ENCODE measurements around the gene CABLES2. TPM values are rescaled to one million over a fixed set of nuclear protein-coding genes. Genes with fewer than 3 reads are reported as not detected.

The CABLES2 gene
- total RNA-seq, 2 experiments from 2014 or later, result 13.2 to 13.7 TPM

DNA sequence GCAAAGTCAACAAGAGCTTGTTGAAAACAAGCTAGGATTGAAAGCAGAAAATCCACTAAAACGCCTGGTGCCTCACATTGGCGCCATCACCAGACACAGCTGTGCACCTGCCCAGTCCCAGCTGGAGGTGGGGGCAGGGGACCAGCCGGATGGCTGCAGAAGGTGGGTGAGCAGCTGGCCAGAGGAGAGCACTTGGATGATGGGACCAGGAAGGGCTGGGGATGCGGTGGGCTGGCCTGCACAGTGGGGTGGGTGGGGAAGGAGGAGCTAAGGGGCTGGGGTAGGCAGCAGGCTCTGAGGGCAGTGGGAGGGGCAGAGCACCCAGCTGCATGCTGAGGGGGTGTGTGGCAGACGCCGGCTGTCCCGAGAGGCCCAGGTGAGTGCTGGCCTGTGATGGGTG, 7.1 kb downstream of the CABLES2 start:
- CTCF ChIA-PET, result interaction anchor here (1.0 to 1.4 kb wide), 2 partner anchors 10 to 17 kb away, joined by 3 to 5 read pairs; no protein-coding TSS in a partner anchor
- POLR2A ChIA-PET, result interaction anchor here (0.9 to 1.8 kb wide), 2 partner anchors 11 to 13 kb away, joined by 3 to 5 read pairs; partner anchors contain the start of gene RPS21
- H3K27ac Mint-ChIP-seq, result no peak overlapping the region
- no peak for DNase-seq
- no peaks in the 10 kb centered on the region for H3K27me3 Mint-ChIP-seq
- H3K4me3 Mint-ChIP-seq, result no peak overlapping the region
- peaks cover 7% of the 10 kb centered on the region for H3K4me1 Mint-ChIP-seq
- H3K36me3 Mint-ChIP-seq (ENCODE audit: low read depth), result peaks cover 6% of the 10 kb centered on the region
- H3K9me3 Mint-ChIP-seq, result no peaks in the 10 kb centered on the region

DNA sequence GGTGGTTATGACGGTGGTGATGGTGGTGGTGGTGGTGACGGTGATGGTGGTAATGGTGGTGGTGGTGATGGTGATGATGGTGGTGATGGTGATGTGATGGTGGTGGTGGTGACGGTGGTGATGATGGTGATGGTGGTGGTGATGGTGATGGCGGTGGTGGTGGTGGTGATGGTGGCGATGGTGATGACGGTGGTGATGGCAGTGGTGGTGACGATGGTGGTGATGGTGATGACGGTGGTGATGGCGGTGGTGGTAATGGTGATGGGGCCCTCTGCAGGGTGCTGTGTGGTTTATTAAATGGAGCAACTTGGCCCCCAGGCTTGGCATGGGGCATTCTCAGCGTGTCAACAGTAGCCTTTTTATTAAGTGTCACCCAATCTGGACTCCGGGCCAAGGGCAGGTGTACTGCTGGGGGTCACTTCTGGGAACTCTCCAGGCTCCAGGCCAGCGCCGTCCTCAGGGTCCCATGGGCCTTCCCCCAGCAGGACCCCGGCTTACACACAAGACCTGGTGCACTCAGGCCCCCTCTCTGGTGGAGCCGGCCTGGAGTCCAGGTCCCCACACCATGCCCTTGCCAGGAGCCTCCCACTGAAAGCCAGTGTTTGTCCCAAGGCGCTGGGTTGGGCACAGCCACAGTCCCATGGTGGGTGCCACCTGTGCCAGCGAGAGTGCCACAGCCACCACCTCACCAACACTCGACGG, 8.8 kb downstream of the CABLES2 start:
- CTCF ChIA-PET, result no interaction called here

DNA sequence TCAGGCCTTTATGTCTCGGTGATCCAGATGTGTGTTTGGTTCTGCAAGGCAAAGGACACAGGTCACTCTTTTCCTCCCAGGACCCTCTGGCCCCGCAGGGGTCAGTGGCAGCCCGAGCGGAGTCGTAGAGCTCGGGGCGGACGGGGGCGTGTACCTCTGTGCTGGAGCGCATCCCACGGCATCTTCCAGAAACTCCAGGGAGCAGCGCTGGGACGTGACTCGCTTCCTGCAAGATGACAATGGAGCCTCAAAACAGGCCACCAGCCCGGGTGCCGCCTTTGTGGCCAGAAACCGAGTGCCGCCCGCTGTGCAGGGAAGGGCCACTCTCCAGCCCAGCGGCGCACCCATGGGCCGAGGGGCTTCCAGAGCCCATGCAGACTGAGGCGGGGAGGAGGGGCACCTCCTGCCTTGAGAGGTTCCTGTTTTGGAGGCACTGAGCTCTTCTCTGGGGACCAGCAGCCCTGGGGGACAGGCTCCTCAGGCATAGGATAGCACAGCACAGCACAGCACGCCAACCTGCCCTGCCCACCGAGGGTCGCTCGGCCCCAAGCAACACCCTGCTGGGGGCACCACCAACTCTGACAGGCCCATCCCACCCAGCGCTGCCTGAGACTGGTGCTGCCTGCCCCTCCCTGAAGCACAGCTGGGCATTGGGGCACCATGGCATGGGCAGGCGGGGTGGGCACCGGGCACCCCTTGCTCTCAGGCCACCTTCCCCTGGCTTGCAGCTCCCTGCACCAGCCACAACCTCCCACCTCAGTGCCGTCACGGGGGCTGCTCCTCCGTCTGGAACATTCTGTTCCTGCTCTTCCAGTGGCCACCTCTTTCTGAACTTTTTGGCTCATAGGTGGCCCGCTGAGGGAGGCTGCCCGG, 10.5 kb downstream of the CABLES2 start:
- ChIA-PET POLR2A (no interaction called here), CTCF (no interaction called here)
- Mint-ChIP-seq H3K27ac (no peak overlapping the region), H3K4me1 (no peaks in the 10 kb centered on the region), H3K36me3 (ENCODE audit: low read depth) (peaks cover 11% of the 10 kb centered on the region), H3K27me3 (no peaks in the 10 kb centered on the region), H3K9me3 (no peaks in the 10 kb centered on the region), H3K4me3 (no peak overlapping the region)
- no peak for DNase-seq

More for the DNA sequence above, 8.8 kb downstream of the CABLES2 start:
- no peaks in the 10 kb centered on the region for H3K9me3 Mint-ChIP-seq
- POLR2A ChIA-PET, result no interaction called here
- no peak overlapping the region for H3K4me3 Mint-ChIP-seq
- no peak overlapping the region for H3K27ac Mint-ChIP-seq
- H3K36me3 Mint-ChIP-seq (ENCODE audit: low read depth), result peaks cover 6% of the 10 kb centered on the region
- DNase-seq, result no peak
- H3K27me3 Mint-ChIP-seq, result no peaks in the 10 kb centered on the region
- peaks cover 1% of the 10 kb centered on the region for H3K4me1 Mint-ChIP-seq

DNA sequence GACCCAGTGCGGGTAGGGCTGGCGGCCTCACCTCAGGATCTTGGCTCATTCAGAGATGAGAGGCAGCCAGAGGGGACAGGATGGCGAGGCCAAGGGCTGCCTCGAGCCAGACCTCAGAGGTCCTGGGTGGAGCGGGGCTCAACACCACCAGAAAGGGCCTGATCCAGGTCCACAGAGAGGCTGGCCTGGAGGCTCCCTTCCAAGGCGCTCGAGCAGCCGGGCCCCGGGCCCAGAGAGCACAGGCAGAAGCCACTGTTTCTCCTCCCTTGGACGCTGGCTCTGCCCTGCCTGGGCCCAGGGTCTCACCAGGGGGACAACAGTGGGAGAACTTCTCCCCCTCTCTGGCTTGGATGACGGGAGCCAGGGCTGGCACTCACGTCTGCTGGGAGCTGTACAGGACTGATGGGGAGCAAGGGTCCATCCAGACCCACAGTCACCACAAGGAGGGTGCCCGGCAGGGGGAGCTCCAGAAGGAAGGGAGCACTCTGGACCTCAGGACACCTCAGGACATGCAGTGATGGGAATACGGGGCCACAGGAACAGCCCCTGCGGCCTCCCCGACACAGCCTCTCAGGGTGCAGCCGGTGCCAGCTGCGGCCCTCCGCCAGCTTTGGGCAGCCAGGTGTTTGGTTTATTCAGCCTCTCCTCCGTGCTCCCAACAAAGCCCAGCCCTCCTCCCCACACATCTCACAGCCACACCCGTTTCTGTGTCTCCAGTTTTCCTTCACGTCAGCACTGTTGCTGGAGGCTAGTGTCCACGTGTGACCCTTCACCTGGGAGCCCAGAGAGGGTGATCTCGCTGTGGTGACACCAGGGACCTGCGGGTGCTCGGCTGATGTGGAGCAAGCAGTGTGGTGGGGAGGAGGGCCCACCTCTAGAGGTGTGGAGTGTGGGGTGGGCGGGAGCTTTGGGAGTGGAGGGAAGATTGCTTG, 11.5 kb downstream of the CABLES2 start:
- no peaks in the 10 kb centered on the region for H3K9me3 Mint-ChIP-seq
- no peak overlapping the region for H3K27ac Mint-ChIP-seq
- no peaks in the 10 kb centered on the region for H3K4me1 Mint-ChIP-seq
- H3K4me3 Mint-ChIP-seq, result no peak overlapping the region
- peaks cover 15% of the 10 kb centered on the region for H3K36me3 Mint-ChIP-seq (ENCODE audit: low read depth)
- ChIA-PET POLR2A (interaction anchor here (0.8 kb wide), 1 partner anchor 10 kb away, joined by 3 read pairs; no protein-coding TSS in a partner anchor), CTCF (no interaction called here)
- no peaks in the 10 kb centered on the region for H3K27me3 Mint-ChIP-seq
- DNase-seq, result no peak

- ChIA-PET POLR2A (interaction anchor here (0.8 kb wide), 1 partner anchor 11 kb away, joined by 3 read pairs; no protein-coding TSS in a partner anchor), CTCF (no interaction called here)
- Mint-ChIP-seq H3K27ac (no peak overlapping the region), H3K27me3 (no peaks in the 10 kb centered on the region), H3K9me3 (no peaks in the 10 kb centered on the region), H3K36me3 (ENCODE audit: low read depth) (peaks cover 24% of the 10 kb centered on the region), H3K4me1 (peaks cover 3% of the 10 kb centered on the region), H3K4me3 (no peak overlapping the region)
- no peak for DNase-seq
Measured at GRCh38 chr20:62394248-62395245, 12.5 kb downstream of the CABLES2 start.

DNA sequence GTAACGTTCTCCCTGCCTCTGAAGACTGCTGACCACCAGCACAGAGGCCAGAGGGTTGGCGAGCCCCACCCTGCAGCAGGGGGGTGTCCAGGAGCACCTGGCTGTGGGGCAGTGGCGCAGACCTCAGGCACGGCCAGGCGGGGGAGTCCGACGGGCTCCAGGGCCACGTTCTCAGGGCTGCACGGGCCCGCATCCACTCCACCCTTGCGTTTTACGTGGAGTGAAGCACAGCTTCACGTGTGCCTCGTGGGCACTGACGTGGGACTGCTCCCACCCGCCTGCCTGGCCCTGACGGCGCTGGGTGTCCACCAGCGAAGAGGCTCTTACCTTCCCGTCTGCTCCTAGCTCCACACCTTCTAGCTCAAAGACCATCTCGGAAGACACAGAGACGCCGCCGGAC, 13.3 kb downstream of the CABLES2 start:
- Mint-ChIP-seq H3K4me3 (no peak overlapping the region), H3K27me3 (no peaks in the 10 kb centered on the region), H3K27ac (no peak overlapping the region), H3K9me3 (no peaks in the 10 kb centered on the region), H3K36me3 (ENCODE audit: low read depth) (peaks cover 32% of the 10 kb centered on the region), H3K4me1 (peaks cover 10% of the 10 kb centered on the region)
- ChIA-PET CTCF (no interaction called here), POLR2A (no interaction called here)
- DNase-seq, result no peak

- CTCF ChIA-PET, result no interaction called here
- DNase-seq, result no peak
- H3K27ac Mint-ChIP-seq, result no peak overlapping the region
- no peaks in the 10 kb centered on the region for H3K27me3 Mint-ChIP-seq
- POLR2A ChIA-PET, result no interaction called here
- peaks cover 15% of the 10 kb centered on the region for H3K4me1 Mint-ChIP-seq
- no peak overlapping the region for H3K4me3 Mint-ChIP-seq
- no peaks in the 10 kb centered on the region for H3K9me3 Mint-ChIP-seq
- H3K36me3 Mint-ChIP-seq (ENCODE audit: low read depth), result peaks cover 37% of the 10 kb centered on the region
Measured at GRCh38 chr20:62393335-62393665, 13.8 kb downstream of the CABLES2 start.

DNA sequence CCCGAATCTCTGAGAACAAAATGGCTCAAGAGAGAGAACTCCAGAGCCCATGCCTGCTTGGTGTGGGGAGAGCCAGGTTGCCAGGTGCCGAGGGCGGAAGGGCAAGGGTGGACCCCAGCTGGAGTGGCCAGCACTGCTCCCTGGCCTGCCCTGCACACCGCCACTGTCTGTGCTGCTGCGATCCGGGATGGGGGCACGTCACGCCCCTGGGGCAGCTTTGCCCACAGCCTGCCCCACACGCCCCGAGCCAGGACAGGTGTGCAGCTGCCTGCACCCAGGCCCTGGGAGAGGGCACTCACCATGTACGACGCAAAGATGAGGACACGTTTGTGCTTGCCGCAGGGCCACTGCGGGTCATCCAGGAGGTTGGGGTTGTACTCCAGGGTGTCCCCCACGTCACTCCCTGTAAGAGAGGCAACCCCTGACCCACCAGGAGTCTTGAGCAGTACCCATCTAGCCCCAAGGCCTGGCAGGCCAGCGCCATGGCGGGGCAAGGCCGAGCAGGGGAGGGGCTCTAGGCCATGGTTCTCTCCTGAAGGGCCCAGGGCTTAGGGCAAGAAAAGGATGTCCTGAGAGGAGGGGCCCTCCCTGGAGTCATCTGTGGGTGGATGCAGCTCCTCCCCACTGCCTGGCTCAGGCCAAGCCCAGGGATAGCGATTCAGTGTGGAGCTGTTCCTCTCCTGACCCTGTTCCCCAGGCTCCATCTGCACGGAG, 14.3 kb downstream of the CABLES2 start:
- H3K27me3 Mint-ChIP-seq, result no peaks in the 10 kb centered on the region
- peaks cover 21% of the 10 kb centered on the region for H3K4me1 Mint-ChIP-seq
- H3K36me3 Mint-ChIP-seq (ENCODE audit: low read depth), result peaks cover 39% of the 10 kb centered on the region
- DNase-seq, result no peak
- H3K9me3 Mint-ChIP-seq, result no peaks in the 10 kb centered on the region
- H3K27ac Mint-ChIP-seq, result no peak overlapping the region
- CTCF ChIA-PET, result no interaction called here
- POLR2A ChIA-PET, result no interaction called here
- H3K4me3 Mint-ChIP-seq, result no peak overlapping the region

GRCh38 chr20:62392077-62392418, 15.0 kb downstream of the CABLES2 start:
- ChIA-PET CTCF (interaction anchor here (1.1 kb wide), 1 partner anchor 9 kb away, joined by 3 read pairs; no protein-coding TSS in a partner anchor), POLR2A (no interaction called here)
- Mint-ChIP-seq H3K4me1 (peaks cover 24% of the 10 kb centered on the region), H3K27ac (no peak overlapping the region), H3K4me3 (no peak overlapping the region), H3K9me3 (no peaks in the 10 kb centered on the region), H3K36me3 (ENCODE audit: low read depth) (peaks cover 41% of the 10 kb centered on the region), H3K27me3 (no peaks in the 10 kb centered on the region)
- no peak for DNase-seq

GRCh38 chr20:62391165-62392076, 15.7 kb downstream of the CABLES2 start:
- POLR2A ChIA-PET, result no interaction called here

More at GRCh38 chr20:62391165-62392076, 15.7 kb downstream of the CABLES2 start:
- Mint-ChIP-seq H3K4me3 (no peak overlapping the region), H3K4me1 (peaks cover 24% of the 10 kb centered on the region), H3K27me3 (no peaks in the 10 kb centered on the region), H3K27ac (no peak overlapping the region), H3K9me3 (no peaks in the 10 kb centered on the region), H3K36me3 (ENCODE audit: low read depth) (peaks cover 44% of the 10 kb centered on the region)
- CTCF ChIA-PET, result interaction anchor here (1.1 kb wide), 1 partner anchor 9 kb away, joined by 3 read pairs; no protein-coding TSS in a partner anchor
- no peak for DNase-seq

Measured in activated CD4-positive, alpha-beta memory T cell treated with anti-CD3 and anti-CD28 coated beads, Interleukin-2, amount 10 ng/mL, durations not matched to agents 7 days and 5 days (primary cell).